Fibroblast of skin of abdomen (primary cell): ENCODE measurements around the gene SYCE3.

ENCODE experiments used
- DNase-seq: peaks from one replicate; pipeline ENCODE4 v3.0.0-alpha.2; 2013

SYCE3 gene

GRCh38 chr22:50548040-50548920, 14.4 kb downstream of the SYCE3 start:
- DNase-seq: no peak

GRCh38 chr22:50547263-50547985, 15.3 kb downstream of the SYCE3 start:
- no peak for DNase-seq

- no peak for DNase-seq
Observed at GRCh38 chr22:50546326-50547262, 16.1 kb downstream of the SYCE3 start.

- DNase-seq: peak; percentile 77
Observed at GRCh38 chr22:50545522-50546325, 17.0 kb downstream of the SYCE3 start, which contains the start of gene KLHDC7B. KLHDC7B (plus strand) TSS chr22:50545899; CDS start chr22:50546244, 345 bp downstream.

GRCh38 chr22:50544746-50545253, 17.9 kb downstream of the SYCE3 start:
- DNase-seq: no peak

- DNase-seq: peak; percentile 63
Observed at GRCh38 chr22:50544078-50544745, 18.5 kb downstream of the SYCE3 start.

GRCh38 chr22:50542416-50542927, 20.2 kb downstream of the SYCE3 start:
- no peak for DNase-seq

- DNase-seq: peak; percentile 75
Observed at GRCh38 chr22:50541667-50542026, 21.1 kb downstream of the SYCE3 start.

GRCh38 chr22:50540381-50540780, 22.3 kb downstream of the SYCE3 start:
- no peak for DNase-seq

- DNase-seq: no peak
Observed at GRCh38 chr22:50537765-50538164, 25.0 kb downstream of the SYCE3 start.

- DNase-seq: no peak
Observed at GRCh38 chr22:50536226-50536625, 26.5 kb downstream of the SYCE3 start.

- DNase-seq: no peak
Observed at GRCh38 chr22:50535113-50535512, 27.6 kb downstream of the SYCE3 start.

- peak; percentile 56 for DNase-seq
Observed at GRCh38 chr22:50533856-50534711, 28.6 kb downstream of the SYCE3 start.

GRCh38 chr22:50532824-50533796, 29.6 kb downstream of the SYCE3 start:
- DNase-seq: no peak

GRCh38 chr22:50531962-50532674, 30.6 kb downstream of the SYCE3 start:
- peak; percentile 47 for DNase-seq

- no peak for DNase-seq
Observed at GRCh38 chr22:50531546-50531961, 31.2 kb downstream of the SYCE3 start.

GRCh38 chr22:50530877-50531545, 31.7 kb downstream of the SYCE3 start:
- peak; percentile 74 for DNase-seq
